ENCODE data around the gene ZNF416.

DNA sequence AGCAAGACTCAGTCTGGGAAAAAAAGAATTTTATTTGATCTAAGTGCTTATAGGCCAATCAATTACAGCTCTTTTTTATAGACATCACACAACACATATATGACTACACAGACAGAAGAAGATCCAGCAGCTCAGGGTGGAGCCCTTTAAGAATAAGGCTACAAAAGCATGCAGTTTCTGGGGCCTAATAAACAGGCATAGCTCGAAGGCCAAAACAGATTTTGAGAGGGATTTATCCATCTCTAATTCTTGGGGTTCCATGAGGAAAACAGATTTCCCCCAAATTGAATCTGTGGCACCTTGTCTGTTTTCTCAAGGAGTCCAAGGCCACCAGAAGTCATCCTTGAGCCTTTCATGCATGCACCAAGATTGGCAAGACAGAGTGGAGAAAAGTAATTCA, 15.2 kb downstream of the ZNF416 start:
- TF ChIP-seq POLR2A (IDR thresholded peaks at IDR 0.05; ENCODE audit: low read depth, low read length) (no peak), SPI1 (IDR thresholded peaks at IDR 0.05; ENCODE audit: low read depth, low read length) (no peak), POLR2AphosphoS5 (IDR thresholded peaks at IDR 0.05; ENCODE audit: low read depth, low read length) (no peak), TAF1 (IDR thresholded peaks at IDR 0.05; ENCODE audit: low read depth, low read length) (no peak), POU2F2 (IDR thresholded peaks at IDR 0.05; ENCODE audit: low read depth, low read length) (no peak)
